Naive thymus-derived CD4-positive, alpha-beta T cell (primary cell): ENCODE data around the gene TRUB2. TPM values are rescaled to one million over a fixed set of nuclear protein-coding genes. Genes with fewer than 3 reads are reported as not detected.

ENCODE experiments used
- ATAC-seq: fragments of 150-1000 bp; cut with Tn5 transposase; 2 replicates; pipeline ENCODE4 v1.10.0; 2021; ENCODE audit warnings: mild to moderate bottlenecking, moderate library complexity
- CTCF ChIA-PET: fragments of 350-600 bp; sonication (Branson Sonifier 250); formaldehyde crosslinking; loops from one replicate; lab custom pipeline; 2021; ENCODE audit warnings: antibody characterized with exemption; lab: Charles Lee
- POLR2A ChIA-PET: fragments of 350-600 bp; sonication (Branson Sonifier 250); formaldehyde crosslinking; loops from one replicate; lab custom pipeline; 2021; ENCODE audit warnings: antibody characterized with exemption, inconsistent platforms; lab: Charles Lee
- DNase-seq, 9 donors: peaks; one replicate each; pipeline versions ENCODE4 v3.0.0 to v3.0.0-alpha.2; 2020 to 2022; ENCODE audit warnings: mixed read lengths in 1 of 9
- H3K27ac ChIP-seq: one replicate; pipeline ENCODE4 v1.7.0; 2013; ENCODE audit warnings: mild to moderate bottlenecking, low read depth, low read length, moderate library complexity
- H3K27me3 ChIP-seq, 2 donors: one replicate each; pipeline ENCODE4 v1.7.0; 2013; ENCODE audit warnings: low read length in 2 of 2, mild to moderate bottlenecking in 2 of 2, moderate library complexity in 2 of 2; ENCODE audit not compliant: control insufficient read depth in 2 of 2, insufficient read depth in 2 of 2
- H3K36me3 ChIP-seq, 3 experiments: 1 replicate in 2 of 3; 2 replicates in 1 of 3; pipeline ENCODE4 v1.7.0; 2013; ENCODE audit warnings: low read length in 3 of 3, mild to moderate bottlenecking in 3 of 3, moderate library complexity in 1 of 3; ENCODE audit not compliant: insufficient read depth in 3 of 3, control insufficient read depth in 2 of 3
- H3K4me1 ChIP-seq, 2 donors: one replicate each; pipeline ENCODE4 v1.7.0; 2013; ENCODE audit warnings: low read length in 2 of 2, mild to moderate bottlenecking in 2 of 2, moderate library complexity in 1 of 2; ENCODE audit not compliant: control insufficient read depth in 2 of 2, insufficient read depth in 2 of 2
- H3K4me3 ChIP-seq: 2 replicates; pipeline ENCODE4 v1.7.0; 2013; ENCODE audit warnings: mild to moderate bottlenecking, low read length
- H3K9me3 ChIP-seq, 3 experiments: 1 replicate in 2 of 3; 2 replicates in 1 of 3; pipeline ENCODE4 v1.7.0; 2013; ENCODE audit warnings: low read length in 3 of 3; ENCODE audit not compliant: control insufficient read depth in 2 of 3
- H3K27ac Mint-ChIP-seq, 9 donors: one replicate each; pipeline ENCODE4 v1.8.0; 2020 to 2022; ENCODE audit warnings: mixed read lengths in 9 of 9, mild to moderate bottlenecking in 8 of 9, moderate library complexity in 5 of 9, inconsistent platforms in 2 of 9
- H3K27me3 Mint-ChIP-seq, 5 donors: one replicate each; pipeline ENCODE4 v1.8.0; 2021 to 2022; ENCODE audit warnings: mixed read lengths in 5 of 5, mild to moderate bottlenecking in 1 of 5
- H3K36me3 Mint-ChIP-seq, 5 donors: one replicate each; pipeline ENCODE4 v1.8.0; 2020 to 2022; ENCODE audit warnings: mixed read lengths in 5 of 5, mild to moderate bottlenecking in 3 of 5, inconsistent platforms in 1 of 5
- H3K4me1 Mint-ChIP-seq, 7 donors: one replicate each; pipeline ENCODE4 v1.8.0; 2020 to 2022; ENCODE audit warnings: mixed read lengths in 7 of 7, mild to moderate bottlenecking in 3 of 7, inconsistent platforms in 1 of 7
- H3K4me3 Mint-ChIP-seq, 10 donors: one replicate each; pipeline ENCODE4 v1.8.0; 2020 to 2022; ENCODE audit warnings: mild to moderate bottlenecking in 10 of 10, mixed read lengths in 10 of 10, moderate library complexity in 6 of 10, inconsistent platforms in 2 of 10
- H3K9me3 Mint-ChIP-seq, 11 donors: one replicate each; pipeline ENCODE4 v1.8.0; 2020 to 2022; ENCODE audit warnings: mixed read lengths in 11 of 11, mild to moderate bottlenecking in 4 of 11, inconsistent platforms in 1 of 11, moderate library complexity in 1 of 11
- intact Hi-C, 2 donors: fragments of 100-400 bp; cut with micrococcal nuclease; formaldehyde crosslinking; loops; one replicate each; pipeline ENCODE4 v1.15.1; 2023
- polyA plus RNA-seq, 2 donors: library from polyadenylated mRNA; unstranded; fragments of 300-500 nt; fragmentation: Illumina TruSeq; gene quantifications; one replicate each; pipeline ENCODE4 v1.2.3, GENCODE V29; 2021
- total RNA-seq, 6 experiments: library from RNA in 5 of 6; stranded (reverse) in 5 of 6; gene quantifications; 1 replicate in 5 of 6; 2 replicates in 1 of 6; pipeline ENCODE4 v1.2.3 and lab custom pipeline; 2021 to 2026

TRUB2 gene
- total and polyA plus RNA-seq, 7 experiments from 2014 or later, result 11.5 to 27.2 (median 21.6) TPM

- Histone ChIP-seq H3K27me3 (no peaks in the 10 kb centered on the region), H3K4me3 (no peak overlapping the region), H3K9me3 (no peaks in the 10 kb centered on the region), H3K36me3 (peaks cover 0 to 4% (median 0%) of the 10 kb centered on the region in 3 experiments), H3K4me1 (no peaks in the 10 kb centered on the region), H3K27ac (no peak overlapping the region)
- H3K9me3 Mint-ChIP-seq, result peaks cover 0 to 1% (median 0%) of the 10 kb centered on the region in 11 donors
- no peaks in the 10 kb centered on the region for H3K27me3 Mint-ChIP-seq
- ATAC-seq (no peak), DNase-seq (no peak)
- peaks cover 0 to 5% (median under 1%) of the 10 kb centered on the region in 5 donors for H3K36me3 Mint-ChIP-seq
- no peak overlapping the region for H3K4me3 Mint-ChIP-seq
- ChIA-PET POLR2A (no interaction called here), CTCF (interaction anchor here (0.6 to 0.7 kb wide), 3 partner anchors 109 to 295 kb away, joined by 3 to 7 read pairs (median 4); no protein-coding TSS in a partner anchor)
- intact Hi-C loops, result loop anchor here in 1 of 2 donors (2.0 kb wide), 1 partner anchor 121 kb away; no protein-coding TSS in a partner anchor
- no peak overlapping the region for H3K27ac Mint-ChIP-seq
- peaks cover 0 to 5% (median 4%) of the 10 kb centered on the region in 7 donors for H3K4me1 Mint-ChIP-seq
Measured at GRCh38 chr9:128294142-128294541, 28.1 kb downstream of the TRUB2 start.

GRCh38 chr9:128293091-128293490 lies 29.2 kb downstream of the TRUB2 start:
- Histone ChIP-seq H3K4me3 (no peak overlapping the region), H3K27ac (no peak overlapping the region), H3K27me3 (no peaks in the 10 kb centered on the region), H3K9me3 (no peaks in the 10 kb centered on the region), H3K4me1 (no peaks in the 10 kb centered on the region), H3K36me3 (peaks cover 0 to 10% (median 0%) of the 10 kb centered on the region in 3 experiments)
- H3K4me1 Mint-ChIP-seq, result peaks cover 0 to 5% (median 4%) of the 10 kb centered on the region in 7 donors
- H3K27me3 Mint-ChIP-seq, result no peaks in the 10 kb centered on the region
- ATAC-seq (no peak), DNase-seq (no peak)
- intact Hi-C loops, result no loop called here
- H3K27ac Mint-ChIP-seq, result no peak overlapping the region
- POLR2A ChIA-PET, result interaction anchor here (0.6 kb wide), 1 partner anchor 83 kb away, joined by 3 read pairs; no protein-coding TSS in a partner anchor
- H3K9me3 Mint-ChIP-seq, result peaks cover 0 to 1% (median 0%) of the 10 kb centered on the region in 11 donors
- no peak overlapping the region for H3K4me3 Mint-ChIP-seq
- CTCF ChIA-PET, result no interaction called here
- H3K36me3 Mint-ChIP-seq, result peaks cover 0 to 15% (median 4%) of the 10 kb centered on the region in 5 donors

GRCh38 chr9:128292009-128292408 lies 30.2 kb downstream of the TRUB2 start:
- ATAC-seq, result no peak
- CTCF ChIA-PET, result interaction anchor here (0.5 to 0.7 kb wide), 3 partner anchors 70 to 434 kb away, joined by 3 to 5 read pairs (median 4); no protein-coding TSS in a partner anchor
- intact Hi-C loops, result no loop called here

GRCh38 chr9:128288273-128289004 lies 33.8 kb downstream of the TRUB2 start:
- DNase-seq (no peak), ATAC-seq (no peak)
- Mint-ChIP-seq H3K27me3 (no peaks in the 10 kb centered on the region), H3K9me3 (no peaks in the 10 kb centered on the region), H3K4me1 (no peaks in the 10 kb centered on the region), H3K36me3 (peaks cover 0 to 20% (median 4%) of the 10 kb centered on the region in 5 donors), H3K27ac (no peak overlapping the region), H3K4me3 (no peak overlapping the region)
- Histone ChIP-seq H3K9me3 (no peaks in the 10 kb centered on the region), H3K27me3 (no peaks in the 10 kb centered on the region), H3K4me3 (no peak overlapping the region), H3K36me3 (peaks cover 0 to 32% (median 0%) of the 10 kb centered on the region in 3 experiments), H3K4me1 (no peaks in the 10 kb centered on the region), H3K27ac (no peak overlapping the region)
- POLR2A ChIA-PET, result no interaction called here
- CTCF ChIA-PET, result no interaction called here
- intact Hi-C loops, result no loop called here

More at GRCh38 chr9:128292009-128292408, 30.2 kb downstream of the TRUB2 start:
- Mint-ChIP-seq H3K4me1 (peaks cover 0 to 5% (median 4%) of the 10 kb centered on the region in 7 donors), H3K27ac (no peak overlapping the region), H3K9me3 (peaks cover 0 to 1% (median 0%) of the 10 kb centered on the region in 11 donors), H3K27me3 (no peaks in the 10 kb centered on the region), H3K4me3 (no peak overlapping the region), H3K36me3 (peaks cover 0 to 18% (median 4%) of the 10 kb centered on the region in 5 donors)
- H3K36me3 ChIP-seq, result peaks cover 0 to 13% (median 0%) of the 10 kb centered on the region in 3 experiments
- no peak for DNase-seq
- H3K9me3 ChIP-seq, result no peaks in the 10 kb centered on the region
- H3K4me3 ChIP-seq, result no peak overlapping the region
- POLR2A ChIA-PET, result interaction anchor here (0.8 kb wide), 1 partner anchor 49 kb away, joined by 4 read pairs; no protein-coding TSS in a partner anchor
- H3K4me1 ChIP-seq, result no peaks in the 10 kb centered on the region
- H3K27ac ChIP-seq, result no peak overlapping the region
- H3K27me3 ChIP-seq, result no peaks in the 10 kb centered on the region

GRCh38 chr9:128286440-128286839 lies 35.8 kb downstream of the TRUB2 start:
- intact Hi-C loops, result no loop called here
- H3K4me3 ChIP-seq, result no peak overlapping the region
- ChIA-PET CTCF (interaction anchor here (0.6 kb wide), 1 partner anchor 475 kb away, joined by 8 read pairs; no protein-coding TSS in a partner anchor), POLR2A (interaction anchor here (1.2 kb wide), 1 partner anchor 23 kb away, joined by 3 read pairs; no protein-coding TSS in a partner anchor)
- no peak overlapping the region for H3K27ac ChIP-seq
- DNase-seq (no peak), ATAC-seq (no peak)
- no peaks in the 10 kb centered on the region for H3K9me3 Mint-ChIP-seq
- no peak overlapping the region for H3K27ac Mint-ChIP-seq
- no peak overlapping the region for H3K4me3 Mint-ChIP-seq
- H3K4me1 ChIP-seq, result no peaks in the 10 kb centered on the region
- no peaks in the 10 kb centered on the region for H3K27me3 ChIP-seq
- no peaks in the 10 kb centered on the region for H3K4me1 Mint-ChIP-seq
- H3K36me3 ChIP-seq, result peaks cover 0 to 29% (median 0%) of the 10 kb centered on the region in 3 experiments
- H3K36me3 Mint-ChIP-seq, result peaks cover 0 to 20% (median 4%) of the 10 kb centered on the region in 5 donors
- H3K27me3 Mint-ChIP-seq, result no peaks in the 10 kb centered on the region
- no peaks in the 10 kb centered on the region for H3K9me3 ChIP-seq

GRCh38 chr9:128285033-128285784 lies 37.0 kb downstream of the TRUB2 start:
- Mint-ChIP-seq H3K27ac (no peak overlapping the region), H3K36me3 (peaks cover 0 to 24% (median 4%) of the 10 kb centered on the region in 5 donors), H3K27me3 (no peaks in the 10 kb centered on the region), H3K4me3 (no peak overlapping the region), H3K4me1 (peaks cover 0 to 3% (median under 1%) of the 10 kb centered on the region in 7 donors), H3K9me3 (no peaks in the 10 kb centered on the region)
- Histone ChIP-seq H3K27ac (no peak overlapping the region), H3K4me1 (no peaks in the 10 kb centered on the region), H3K36me3 (peaks cover 0 to 29% (median 0%) of the 10 kb centered on the region in 3 experiments), H3K4me3 (no peak overlapping the region), H3K9me3 (no peaks in the 10 kb centered on the region), H3K27me3 (no peaks in the 10 kb centered on the region)
- CTCF ChIA-PET, result interaction anchor here (0.7 kb wide), 1 partner anchor 54 kb away, joined by 3 read pairs; no protein-coding TSS in a partner anchor
- DNase-seq (no peak), ATAC-seq (no peak)
- intact Hi-C loops, result no loop called here
- POLR2A ChIA-PET, result no interaction called here
